Gastrocnemius medialis (tissue), 4 donors: ENCODE measurements around the gene RPS6KL1. TPM values are rescaled to one million over a fixed set of nuclear protein-coding genes. Genes with fewer than 3 reads are reported as not detected.

Experiments used
- ATAC-seq, 2 donors: fragments of 150-250 bp; one replicate each; pipeline ENCODE4 v1.9.1; 2016
- DNase-seq, 2 donors: peaks; one replicate each; pipeline ENCODE4 v3.0.0-alpha.2; 2019
- H3K27ac ChIP-seq, 4 donors: fragments of 200-600 bp; sonication (generic); 1 replicate in 1 of 4; 2 replicates in 3 of 4; pipeline ENCODE4 v1.5.1; 2016 to 2018; ENCODE audit warnings: mild to moderate bottlenecking in 2 of 4, moderate library complexity in 1 of 4
- H3K27me3 ChIP-seq, 3 donors: fragments of 200-600 bp; sonication (generic) in 2 of 3; 1 replicate in 1 of 3; 2 replicates in 2 of 3; pipeline versions ENCODE4 v1.5.1 to v1.6.0; 2016 to 2019; ENCODE audit warnings: mild to moderate bottlenecking in 1 of 3, moderate library complexity in 1 of 3
- H3K36me3 ChIP-seq, 2 donors: fragments of 200-600 bp; sonication (generic) in 1 of 2; one replicate each; pipeline ENCODE4 v1.5.1; 2017 to 2018
- H3K4me1 ChIP-seq, 2 donors: fragments of 200-600 bp; sonication (generic) in 1 of 2; one replicate each; pipeline ENCODE4 v1.5.1; 2016 to 2017; ENCODE audit warnings: mild to moderate bottlenecking in 2 of 2
- H3K4me3 ChIP-seq, 4 donors: fragments of 200-600 bp; sonication (generic) in 3 of 4; 1 replicate in 1 of 4; 2 replicates in 3 of 4; pipeline ENCODE4 v1.5.1; 2016 to 2019; ENCODE audit warnings: mild to moderate bottlenecking in 2 of 4
- H3K9me3 ChIP-seq, 3 donors: fragments of 200-600 bp; sonication (generic) in 2 of 3; 1 replicate in 1 of 3; 2 replicates in 2 of 3; pipeline ENCODE4 v1.5.1; 2016 to 2019
- CTCF ChIP-seq, 5 experiments: fragments of 450-650 bp in 3 of 5; fragments of 200-600 bp in 2 of 5; sonication (generic) in 2 of 5; IDR thresholded peaks in 4 of 5; conservative IDR thresholded peaks in 1 of 5; 1 replicate in 4 of 5; 2 replicates in 1 of 5; pipeline ENCODE4 v1.5.1; 2016 to 2019; ENCODE audit warnings: antibody characterized with exemption in 5 of 5, mild to moderate bottlenecking in 3 of 5, moderate library complexity in 3 of 5
- POLR2A ChIP-seq, 2 donors: fragments of 450-650 bp; IDR thresholded peaks; one replicate each; pipeline ENCODE4 v1.6.1; 2017; ENCODE audit warnings: antibody characterized with exemption in 2 of 2, mild to moderate bottlenecking in 2 of 2, moderate library complexity in 2 of 2
- in situ Hi-C, 4 donors: fragments of 200-750 bp; cut with MboI; loops; one replicate each; pipeline versions ENCODE4 v1.15.0 to v1.8.0; 2017; ENCODE audit warnings: low sequenced_read_pairs in 4 of 4
- intact Hi-C: fragments of 100-400 bp; cut with DNase I; formaldehyde crosslinking; loops from one replicate; pipeline ENCODE4 v1.15.1; 2023; ENCODE audit warnings: low total_unique reads
- total RNA-seq, 4 donors: library from RNA; depleted of rRNA; stranded (reverse); fragments of >200 nt; gene quantifications; one replicate each; pipeline versions ENCODE4 v1.1.0 to v1.2.3, GENCODE V29; 2016

The RPS6KL1 gene
- total RNA-seq, 4 donors from 2014 or later, result 11.7 to 34.4 (median 18.7) TPM

- H3K4me1 ChIP-seq, result peaks cover 17 to 30% of the 10 kb centered on the region in 2 donors
- ATAC-seq (no peak), DNase-seq (no peak)
- intact Hi-C loops, result no loop called here
- TF ChIP-seq POLR2A (IDR thresholded peaks at IDR 0.05), result no peak
- no peak for TF ChIP-seq CTCF (IDR thresholded peaks at IDR 0.05 in 4 of 5, conservative IDR thresholded peaks at IDR 0.05 in 1 of 5)
- no peaks in the 10 kb centered on the region for H3K36me3 ChIP-seq
- no peaks in the 10 kb centered on the region for H3K9me3 ChIP-seq
- H3K4me3 ChIP-seq, result no peak overlapping the region
- no peak overlapping the region for H3K27ac ChIP-seq
- H3K27me3 ChIP-seq, result no peaks in the 10 kb centered on the region
- in situ Hi-C loops, result no loop called here
Observed at GRCh38 chr14:74858022-74858421, 65.0 kb downstream of the RPS6KL1 start.

- peak; percentile 94 to 95 for ATAC-seq
- TF ChIP-seq POLR2A (IDR thresholded peaks at IDR 0.05), result no peak
- TF ChIP-seq CTCF (IDR thresholded peaks at IDR 0.05 in 4 of 5, conservative IDR thresholded peaks at IDR 0.05 in 1 of 5), result no peak
Observed at GRCh38 chr14:74856366-74856765, 66.7 kb downstream of the RPS6KL1 start.

GRCh38 chr14:74855945-74856344 is 67.1 kb downstream of the RPS6KL1 start:
- no peak for DNase-seq
- Histone ChIP-seq H3K27me3 (no peaks in the 10 kb centered on the region), H3K36me3 (no peaks in the 10 kb centered on the region), H3K4me1 (peaks cover 17 to 28% of the 10 kb centered on the region in 2 donors), H3K27ac (peak overlapping the region in 1 of 4 donors; percentile 65), H3K4me3 (no peak overlapping the region), H3K9me3 (no peaks in the 10 kb centered on the region)
- TF ChIP-seq POLR2A (IDR thresholded peaks at IDR 0.05) (no peak), CTCF (IDR thresholded peaks at IDR 0.05 in 4 of 5, conservative IDR thresholded peaks at IDR 0.05 in 1 of 5) (no peak)
- in situ Hi-C loops, result no loop called here
- ATAC-seq, result peak in 1 of 2 donors; percentile 12
- intact Hi-C loops, result no loop called here

More at GRCh38 chr14:74856366-74856765, 66.7 kb downstream of the RPS6KL1 start:
- Histone ChIP-seq H3K9me3 (no peaks in the 10 kb centered on the region), H3K4me3 (no peak overlapping the region), H3K4me1 (peaks cover 17 to 30% of the 10 kb centered on the region in 2 donors), H3K27me3 (no peaks in the 10 kb centered on the region), H3K36me3 (no peaks in the 10 kb centered on the region), H3K27ac (peak overlapping the region in 2 of 4 donors; percentile 30 to 65)
- in situ Hi-C loops (no loop called here), intact Hi-C loops (no loop called here)
- peak; percentile 68 to 80 for DNase-seq

GRCh38 chr14:74855021-74855420 is 68.0 kb downstream of the RPS6KL1 start:
- no peak overlapping the region for H3K4me3 ChIP-seq
- intact Hi-C loops (no loop called here), in situ Hi-C loops (no loop called here)
- no peaks in the 10 kb centered on the region for H3K27me3 ChIP-seq
- peaks cover 10 to 21% of the 10 kb centered on the region in 2 donors for H3K4me1 ChIP-seq
- ATAC-seq (no peak), DNase-seq (no peak)
- no peaks in the 10 kb centered on the region for H3K9me3 ChIP-seq
- H3K27ac ChIP-seq, result no peak overlapping the region
- no peaks in the 10 kb centered on the region for H3K36me3 ChIP-seq
- TF ChIP-seq CTCF (IDR thresholded peaks at IDR 0.05 in 4 of 5, conservative IDR thresholded peaks at IDR 0.05 in 1 of 5) (no peak), POLR2A (IDR thresholded peaks at IDR 0.05) (no peak)

Other genes starting within 250 kb of the RPS6KL1 start
- 10 to 100 TPM; 14.7 to 30.1 (median 22.1) TPM for gene AREL1, start 210.2 kb downstream of the RPS6KL1 start, total RNA-seq
- 10 to 100 TPM; 15.1 to 22.9 (median 18.6) TPM for gene FCF1, start 210.1 kb downstream of the RPS6KL1 start, total RNA-seq
- 10 to 100 TPM; 22.2 to 29.2 (median 25.8) TPM for gene YLPM1, start 159.9 kb downstream of the RPS6KL1 start, total RNA-seq
- not detected for gene PROX2, start 47.1 kb downstream of the RPS6KL1 start, total RNA-seq
- gene DLST, start 41.3 kb downstream of the RPS6KL1 start, total RNA-seq, result 100 to 1,000 TPM in 2 of 4 donors, 10 to 100 TPM in 2; 71.3 to 157 (median 105) TPM
- gene PGF, start 32.3 kb upstream of the RPS6KL1 start, total RNA-seq, result 1 to 10 TPM; 2.2 to 7.8 (median 3.8) TPM
- gene EIF2B2, start 79.7 kb upstream of the RPS6KL1 start, total RNA-seq, result 10 to 100 TPM; 42.7 to 79.0 (median 69.9) TPM
- gene MLH3, start 128.2 kb upstream of the RPS6KL1 start, total RNA-seq, result 10 to 100 TPM; 10.4 to 21.7 (median 17.4) TPM
- 10 to 100 TPM; 12.8 to 41.2 (median 22.9) TPM for gene ACYP1, start 140.8 kb upstream of the RPS6KL1 start, total RNA-seq
- gene ZC2HC1C, start 146.4 kb upstream of the RPS6KL1 start, total RNA-seq, result 10 to 100 TPM in 1 of 4 donors, 1 to 10 TPM in 3; 5.3 to 13.1 (median 7.3) TPM
- gene NEK9, start 203.8 kb upstream of the RPS6KL1 start, total RNA-seq, result 10 to 100 TPM; 36.3 to 93.2 (median 42.6) TPM